T-helper 17 cell (primary cell): Measurements from ENCODE around the gene UCK1. TPM values are rescaled to one million over a fixed set of nuclear protein-coding genes. Genes with fewer than 3 reads are reported as not detected.

Experiments
- ATAC-seq: fragments of 150-1000 bp; cut with Tn5 transposase; 2 replicates; pipeline ENCODE4 v1.10.0; 2021; ENCODE audit warnings: mild to moderate bottlenecking, moderate library complexity
- DNase-seq, 3 donors: peaks; one replicate each; pipeline versions ENCODE4 v3.0.0 to v3.0.0-alpha.2; 2020 to 2021
- H3K9me3 ChIP-seq: one replicate; pipeline ENCODE4 v1.7.0; 2013; ENCODE audit warnings: low read length, mild to moderate bottlenecking; ENCODE audit not compliant: control insufficient read depth, poor library complexity, severe bottlenecking
- H3K27ac Mint-ChIP-seq: one replicate; pipeline ENCODE4 v1.8.0; 2022; ENCODE audit warnings: mild to moderate bottlenecking, moderate library complexity, mixed read lengths
- H3K27me3 Mint-ChIP-seq: one replicate; pipeline ENCODE4 v1.8.0; 2022; ENCODE audit warnings: mixed read lengths
- H3K36me3 Mint-ChIP-seq: one replicate; pipeline ENCODE4 v1.8.0; 2022; ENCODE audit warnings: low read depth, mixed read lengths
- H3K4me1 Mint-ChIP-seq: one replicate; pipeline ENCODE4 v1.8.0; 2022; ENCODE audit warnings: mild to moderate bottlenecking, mixed read lengths
- H3K4me3 Mint-ChIP-seq: one replicate; pipeline ENCODE4 v1.8.0; 2022; ENCODE audit warnings: mild to moderate bottlenecking, moderate library complexity, mixed read lengths
- total RNA-seq, 4 donors: library from RNA in 2 of 4; stranded (reverse) in 2 of 4; gene quantifications; one replicate each; pipeline ENCODE4 v1.2.3 and lab custom pipeline; 2022 to 2026

Gene UCK1
- total RNA-seq, 2 donors from 2014 or later = 16.6 to 21.4 TPM

DNA sequence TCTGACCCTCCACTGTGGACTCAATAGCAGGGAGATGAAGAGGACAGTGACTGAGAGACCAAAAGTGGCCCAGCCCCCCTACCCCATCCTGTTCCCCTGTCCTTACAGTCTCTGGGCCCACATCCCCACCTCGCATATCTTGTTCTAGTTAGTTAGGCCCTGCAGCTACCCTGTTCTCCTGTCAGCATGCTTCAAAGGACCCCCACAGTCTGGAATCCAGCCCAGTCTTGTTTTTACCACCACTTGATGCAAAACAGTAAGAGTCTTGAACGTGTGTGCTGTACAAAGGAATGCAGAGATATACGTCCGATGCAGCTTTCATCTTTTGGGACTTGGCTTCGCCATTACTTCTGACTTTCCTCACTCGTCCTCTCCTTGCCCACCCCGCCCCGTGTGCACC lies 40.5 kb downstream of the UCK1 start:
- ATAC-seq (no peak), DNase-seq (no peak)
- H3K36me3 Mint-ChIP-seq = peaks cover 17% of the 10 kb centered on the region
- H3K27ac Mint-ChIP-seq = peak overlapping the region; percentile 71
- no peak overlapping the region for H3K4me3 Mint-ChIP-seq
- no peaks in the 10 kb centered on the region for H3K27me3 Mint-ChIP-seq
- H3K4me1 Mint-ChIP-seq = peaks cover 16% of the 10 kb centered on the region
- H3K9me3 ChIP-seq = no peaks in the 10 kb centered on the region

DNA sequence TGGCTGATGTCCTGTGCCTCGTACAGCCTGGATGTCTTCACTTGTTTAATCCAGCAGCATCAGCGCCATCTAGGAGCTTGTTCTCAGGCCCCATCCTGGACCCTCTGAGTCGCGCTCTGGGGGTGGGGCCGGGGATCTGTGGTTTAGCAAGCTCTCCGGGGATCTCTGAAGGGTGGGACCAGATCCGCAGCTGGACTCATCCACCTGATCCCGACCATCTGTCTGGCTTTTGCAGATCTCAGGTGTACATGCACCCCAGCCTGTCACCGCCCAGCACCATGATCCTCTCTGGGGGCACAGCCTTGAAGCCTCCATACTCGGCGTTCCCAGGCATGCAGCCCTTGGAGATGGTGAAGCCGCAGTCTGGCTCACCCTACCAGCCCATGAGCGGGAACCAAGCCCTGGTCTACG lies 43.4 kb downstream of the UCK1 start:
- no peak for ATAC-seq
- Mint-ChIP-seq H3K36me3 (peaks cover 14% of the 10 kb centered on the region), H3K27me3 (no peaks in the 10 kb centered on the region), H3K4me3 (no peak overlapping the region), H3K27ac (no peak overlapping the region), H3K4me1 (peaks cover 10% of the 10 kb centered on the region)
- no peak for DNase-seq
- no peaks in the 10 kb centered on the region for H3K9me3 ChIP-seq

DNA sequence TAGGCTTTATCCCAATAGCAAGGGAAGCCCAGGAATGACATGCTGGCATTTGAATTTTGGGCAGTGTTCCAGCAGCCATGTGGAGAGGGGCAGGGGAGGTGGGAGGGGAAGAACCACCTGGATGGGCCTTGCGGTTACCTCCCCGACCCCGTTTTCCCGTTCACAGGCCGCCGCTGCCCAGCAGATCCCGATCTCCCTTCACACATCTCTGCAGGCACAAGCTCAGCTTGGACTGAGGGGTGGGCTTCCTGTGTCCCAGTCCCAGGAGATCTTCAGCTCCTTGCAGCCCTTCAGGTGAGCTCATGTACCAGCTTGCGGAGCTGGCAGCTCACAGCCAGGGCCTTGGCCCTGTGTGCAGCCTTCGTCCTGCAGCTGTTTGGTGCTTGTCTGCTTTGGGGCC lies 44.1 kb downstream of the UCK1 start:
- no peaks in the 10 kb centered on the region for H3K9me3 ChIP-seq
- no peaks in the 10 kb centered on the region for H3K27me3 Mint-ChIP-seq
- H3K4me1 Mint-ChIP-seq = peaks cover 13% of the 10 kb centered on the region
- DNase-seq = no peak
- no peak overlapping the region for H3K4me3 Mint-ChIP-seq
- H3K27ac Mint-ChIP-seq = no peak overlapping the region
- H3K36me3 Mint-ChIP-seq = peaks cover 16% of the 10 kb centered on the region
- no peak for ATAC-seq

DNA sequence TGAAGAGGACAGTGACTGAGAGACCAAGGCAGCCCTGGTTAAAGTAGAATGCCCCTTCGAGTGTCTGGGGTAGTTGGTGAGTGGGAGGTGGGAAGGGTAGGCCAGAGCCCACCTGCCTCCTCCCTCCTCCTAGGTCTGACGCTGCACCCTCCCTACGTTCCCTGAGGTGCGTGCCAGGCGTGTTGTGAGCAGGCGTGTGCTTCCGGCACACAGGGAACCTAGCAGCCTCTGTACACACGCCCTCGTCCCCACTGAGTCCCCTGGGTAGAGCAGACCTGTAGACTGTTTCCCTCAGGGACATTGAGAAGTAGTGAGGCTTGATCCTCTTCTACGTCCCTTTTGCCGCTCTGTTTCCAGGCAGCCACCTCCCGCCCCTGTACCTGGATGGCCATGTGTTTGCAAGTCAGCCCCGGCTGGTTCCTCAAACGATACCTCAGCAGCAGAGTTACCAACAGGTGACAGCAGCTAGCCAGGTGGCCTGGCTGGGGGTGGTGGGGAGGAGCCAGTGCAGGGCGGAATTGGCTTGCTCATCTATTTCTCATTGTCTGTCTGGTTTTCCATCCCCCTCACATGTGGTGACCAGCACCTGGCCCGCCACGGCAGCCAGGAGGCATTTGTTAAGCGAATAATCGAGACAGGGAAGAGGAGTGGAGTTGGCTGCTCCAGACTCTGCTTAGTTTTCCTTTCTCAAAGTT lies 45.2 kb downstream of the UCK1 start:
- Mint-ChIP-seq H3K27ac (no peak overlapping the region), H3K36me3 (peaks cover 17% of the 10 kb centered on the region), H3K4me3 (no peak overlapping the region), H3K4me1 (peaks cover 13% of the 10 kb centered on the region), H3K27me3 (no peaks in the 10 kb centered on the region)
- DNase-seq (no peak), ATAC-seq (no peak)
- no peaks in the 10 kb centered on the region for H3K9me3 ChIP-seq

DNA sequence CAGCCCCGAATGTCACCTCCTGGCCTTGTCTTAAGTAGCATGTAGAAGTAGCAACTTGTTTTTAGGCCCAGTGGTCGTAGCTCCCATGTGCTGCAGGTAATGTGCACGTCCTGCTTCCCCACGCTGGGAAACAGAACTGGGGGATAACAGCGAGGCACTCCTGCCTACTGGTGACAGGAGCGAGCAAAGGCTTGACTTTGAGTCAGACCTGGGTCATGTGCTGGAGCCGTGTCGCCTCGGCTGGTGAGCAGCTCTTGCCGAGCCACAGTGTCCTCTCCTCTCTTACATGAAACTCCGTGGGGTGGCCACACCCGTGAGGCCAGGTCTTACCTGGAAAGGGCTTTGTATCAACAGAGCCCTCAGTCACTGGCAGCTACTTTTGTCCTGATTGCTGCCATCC lies 45.9 kb downstream of the UCK1 start:
- Mint-ChIP-seq H3K36me3 (peaks cover 15% of the 10 kb centered on the region), H3K4me1 (peaks cover 13% of the 10 kb centered on the region), H3K27ac (no peak overlapping the region), H3K4me3 (no peak overlapping the region), H3K27me3 (no peaks in the 10 kb centered on the region)
- H3K9me3 ChIP-seq = no peaks in the 10 kb centered on the region
- DNase-seq (no peak), ATAC-seq (no peak)

DNA sequence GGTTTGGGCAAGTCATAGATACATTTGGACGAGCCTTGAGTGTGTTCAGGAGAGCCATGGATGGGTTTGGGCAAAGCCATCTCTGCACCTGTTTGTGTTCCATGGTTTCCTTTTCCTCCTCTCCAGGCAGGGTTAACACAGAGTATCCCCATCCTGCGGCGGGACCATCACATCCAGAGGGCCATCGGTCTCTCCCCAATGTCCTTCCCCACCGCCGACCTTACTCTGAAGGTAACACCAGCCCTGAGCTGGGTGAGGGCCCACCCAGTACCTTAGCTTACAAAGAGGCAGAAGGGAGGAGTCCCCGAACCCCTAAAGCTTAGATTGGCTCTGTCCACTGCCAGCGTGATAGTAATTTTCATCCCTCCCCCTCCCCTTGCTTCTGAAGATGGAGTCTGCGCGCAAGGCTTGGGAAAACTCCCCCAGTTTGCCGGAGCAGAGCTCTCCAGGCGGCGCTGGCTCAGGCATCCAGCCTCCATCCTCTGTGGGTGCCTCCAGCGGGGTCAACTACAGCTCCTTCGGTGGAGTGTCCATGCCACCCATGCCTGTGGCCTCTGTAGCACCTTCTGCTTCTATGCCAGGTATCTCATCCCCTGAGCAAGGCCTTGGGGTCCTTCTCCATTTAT lies 46.4 kb downstream of the UCK1 start:
- no peaks in the 10 kb centered on the region for H3K9me3 ChIP-seq
- Mint-ChIP-seq H3K27me3 (no peaks in the 10 kb centered on the region), H3K4me3 (no peak overlapping the region), H3K27ac (no peak overlapping the region), H3K36me3 (peaks cover 12% of the 10 kb centered on the region), H3K4me1 (peaks cover 8% of the 10 kb centered on the region)
- DNase-seq (no peak), ATAC-seq (no peak)

DNA sequence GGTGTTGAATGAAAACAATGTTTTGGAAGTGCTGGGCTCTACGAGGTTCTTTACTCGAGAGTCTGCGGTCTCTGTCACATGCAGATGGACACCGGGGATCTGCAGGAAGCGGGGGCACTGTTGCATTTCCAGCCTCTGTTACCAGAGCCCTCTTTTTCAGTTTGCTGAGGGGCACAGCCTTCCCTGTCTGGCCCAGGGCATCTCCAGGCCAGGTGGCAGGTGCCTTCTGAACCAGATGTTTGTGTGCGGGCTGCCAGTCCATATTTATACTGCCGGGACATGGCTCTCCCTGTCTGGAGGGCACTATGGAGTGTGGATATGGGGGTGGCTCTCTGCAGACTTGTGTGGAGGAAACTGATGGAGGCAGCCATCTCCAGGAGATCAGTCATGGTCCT lies 47.0 kb downstream of the UCK1 start:
- H3K4me3 Mint-ChIP-seq = no peak overlapping the region
- H3K4me1 Mint-ChIP-seq = peaks cover 8% of the 10 kb centered on the region
- no peak for DNase-seq
- H3K27me3 Mint-ChIP-seq = no peaks in the 10 kb centered on the region
- ATAC-seq = no peak
- H3K27ac Mint-ChIP-seq = no peak overlapping the region
- peaks cover 9% of the 10 kb centered on the region for H3K36me3 Mint-ChIP-seq
- no peaks in the 10 kb centered on the region for H3K9me3 ChIP-seq

DNA sequence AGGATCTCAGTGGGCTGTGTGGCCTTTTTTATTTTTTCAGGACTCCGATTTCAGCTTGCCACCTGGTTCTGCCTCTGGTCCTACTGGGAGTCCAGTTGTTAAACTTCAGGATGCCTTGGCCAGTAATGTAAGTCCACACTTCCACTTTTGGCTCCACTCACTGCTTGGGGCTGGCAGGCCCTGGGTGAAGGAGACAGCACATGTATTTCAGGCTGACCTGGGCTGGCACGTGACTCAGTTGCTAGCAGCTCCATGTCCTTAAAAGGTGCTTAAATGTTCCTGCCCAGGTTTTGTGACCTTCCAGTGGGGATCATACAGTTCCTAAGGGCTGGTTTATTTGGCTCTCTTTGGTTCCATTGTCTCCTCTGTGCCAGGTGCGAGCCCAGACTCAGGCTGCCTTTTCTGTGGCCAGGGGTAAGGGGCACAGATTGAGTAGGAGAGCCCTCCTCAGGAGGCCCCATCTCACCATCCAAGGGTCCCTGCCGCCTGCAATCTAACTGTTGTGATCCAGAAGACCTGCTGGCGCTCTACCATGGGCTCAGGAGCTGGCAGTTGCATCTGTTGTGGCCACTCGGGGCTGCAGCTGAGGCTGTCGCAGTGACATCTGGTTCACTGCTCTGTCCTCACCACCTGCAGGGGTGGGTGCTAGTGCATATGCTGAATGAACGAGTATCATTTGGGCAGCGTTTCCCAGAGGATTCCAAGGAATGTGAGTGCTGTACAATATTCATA lies 47.6 kb downstream of the UCK1 start:
- no peaks in the 10 kb centered on the region for H3K9me3 ChIP-seq
- Mint-ChIP-seq H3K27me3 (no peaks in the 10 kb centered on the region), H3K4me1 (peaks cover 3% of the 10 kb centered on the region), H3K4me3 (no peak overlapping the region), H3K36me3 (peaks cover 6% of the 10 kb centered on the region), H3K27ac (peak overlapping the region; percentile 72)
- ATAC-seq = no peak
- DNase-seq = no peak

DNA sequence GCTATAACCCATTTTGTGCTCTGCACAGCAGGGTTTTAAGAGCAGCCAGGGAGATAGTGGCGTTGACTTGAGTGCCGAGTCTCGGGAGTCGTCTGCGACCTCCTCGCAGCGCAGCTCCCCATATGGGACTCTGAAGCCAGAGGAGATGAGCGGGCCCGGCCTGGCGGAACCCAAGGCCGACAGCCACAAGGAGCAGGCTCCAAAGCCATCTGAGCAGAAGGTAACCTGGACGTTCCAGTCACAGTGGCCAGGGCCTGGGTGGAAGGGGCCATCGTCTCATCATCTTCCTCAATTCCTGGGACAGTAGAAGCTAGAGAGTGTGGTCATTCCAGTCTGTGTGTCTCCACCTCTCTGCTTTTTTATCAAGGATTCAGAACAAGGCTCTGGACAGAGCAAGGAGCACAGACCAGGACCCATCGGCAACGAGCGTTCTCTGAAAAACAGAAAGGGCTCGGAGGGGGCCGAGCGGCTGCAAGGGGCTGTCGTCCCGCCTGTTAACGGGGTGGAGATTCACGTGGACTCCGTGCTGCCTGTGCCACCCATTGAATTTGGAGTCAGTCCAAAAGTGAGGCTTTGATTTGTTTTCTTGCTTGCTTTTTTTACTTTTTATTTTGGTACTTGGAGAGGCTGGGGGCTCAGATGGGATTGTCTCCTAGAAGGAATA lies 48.6 kb downstream of the UCK1 start:
- H3K27me3 Mint-ChIP-seq = no peaks in the 10 kb centered on the region
- no peaks in the 10 kb centered on the region for H3K9me3 ChIP-seq
- DNase-seq (no peak), ATAC-seq (no peak)
- peak overlapping the region; percentile 72 for H3K27ac Mint-ChIP-seq
- H3K4me3 Mint-ChIP-seq = peak overlapping the region; percentile 56
- peaks cover 5% of the 10 kb centered on the region for H3K4me1 Mint-ChIP-seq
- peaks cover 5% of the 10 kb centered on the region for H3K36me3 Mint-ChIP-seq

DNA sequence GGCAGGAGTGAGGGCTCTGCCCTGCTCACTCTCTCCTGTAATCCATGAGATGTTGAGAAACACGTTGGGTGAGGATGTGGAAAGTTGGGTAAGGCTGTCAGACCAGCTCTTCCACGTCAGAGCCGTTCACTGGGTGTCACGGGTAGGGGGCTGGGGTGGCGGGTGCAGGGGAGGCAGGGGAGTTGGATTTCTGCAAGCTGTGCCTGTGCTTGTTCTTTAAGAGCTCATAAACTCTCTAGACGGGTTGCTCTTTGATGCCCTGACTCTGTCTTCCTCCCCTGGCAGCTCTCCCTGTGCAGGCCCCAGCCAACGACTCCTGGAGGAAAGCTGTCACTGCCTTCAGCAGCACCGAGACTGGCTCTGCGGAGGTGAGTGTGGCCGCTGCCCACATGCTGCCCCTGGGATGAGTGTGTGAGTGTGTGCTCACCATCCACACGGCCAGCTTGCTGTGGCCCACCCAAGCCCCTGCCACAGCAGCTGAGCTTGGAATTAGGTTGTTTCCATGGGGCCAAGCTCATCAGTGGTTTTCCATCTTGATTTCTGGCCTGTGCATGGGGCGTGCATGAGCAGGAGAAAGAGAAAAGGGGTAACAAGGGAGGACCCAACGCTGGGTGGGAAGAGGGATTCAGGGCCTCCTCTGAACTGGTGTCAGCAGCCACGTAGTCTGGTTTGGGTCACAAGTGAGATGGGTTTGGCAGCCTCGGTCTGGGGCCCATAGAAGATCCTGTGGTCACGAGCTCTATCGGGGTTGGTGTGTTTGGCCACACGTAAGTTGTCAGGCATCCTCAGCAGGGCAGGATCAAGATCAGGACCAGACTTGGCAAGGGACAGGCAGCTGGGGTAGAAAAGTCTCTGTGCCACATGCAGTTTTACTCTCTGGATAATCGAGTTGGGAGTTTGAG lies 49.4 kb downstream of the UCK1 start:
- H3K9me3 ChIP-seq = no peaks in the 10 kb centered on the region
- Mint-ChIP-seq H3K27me3 (no peaks in the 10 kb centered on the region), H3K4me1 (peaks cover 5% of the 10 kb centered on the region), H3K4me3 (peak overlapping the region; percentile 56), H3K27ac (no peak overlapping the region), H3K36me3 (peaks cover 3% of the 10 kb centered on the region)
- ATAC-seq (no peak), DNase-seq (no peak)

DNA sequence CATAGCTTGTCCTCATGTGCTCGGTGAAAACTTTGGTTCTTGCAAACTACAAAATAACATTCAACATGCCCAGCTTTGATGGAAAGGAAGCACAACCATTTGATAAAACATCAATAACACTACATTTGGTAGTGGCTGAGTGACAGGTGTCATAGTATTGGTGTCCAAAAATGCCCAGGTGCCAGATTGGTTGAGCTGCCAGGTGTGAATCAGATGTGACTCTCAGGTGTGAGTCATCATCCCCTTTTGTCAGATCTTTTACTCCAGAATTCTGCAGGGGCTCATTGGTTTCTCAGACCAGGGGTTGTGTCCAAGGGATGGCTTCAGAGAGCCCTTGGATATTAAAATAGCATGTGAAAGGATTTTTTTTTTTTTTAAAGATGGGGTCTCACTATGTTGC lies 50.8 kb downstream of the UCK1 start:
- ATAC-seq = no peak
- no peak for DNase-seq
- Mint-ChIP-seq H3K27ac (no peak overlapping the region), H3K27me3 (no peaks in the 10 kb centered on the region), H3K4me3 (no peak overlapping the region), H3K4me1 (peaks cover 5% of the 10 kb centered on the region), H3K36me3 (peaks cover 2% of the 10 kb centered on the region)
- no peaks in the 10 kb centered on the region for H3K9me3 ChIP-seq

DNA sequence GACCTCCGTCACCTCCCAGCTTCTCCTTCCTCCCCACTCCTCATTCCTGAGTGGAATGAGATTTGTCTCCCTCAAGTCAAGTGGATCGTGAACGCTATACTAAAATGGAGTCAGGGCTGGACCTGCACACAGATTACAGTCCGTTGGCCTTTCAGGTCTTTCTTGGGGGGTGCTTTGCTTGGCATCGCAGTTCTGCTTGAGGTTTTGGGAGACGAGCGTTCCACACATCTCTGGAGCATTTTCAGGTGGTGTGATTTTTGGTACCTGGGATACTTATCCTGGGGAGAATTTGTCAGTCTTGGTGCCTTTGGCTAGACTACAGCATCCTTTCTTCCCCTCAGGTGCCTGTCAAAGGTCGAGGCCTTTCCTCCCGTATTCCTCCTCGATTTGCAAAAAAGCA lies 52.2 kb downstream of the UCK1 start:
- Mint-ChIP-seq H3K4me1 (peaks cover 5% of the 10 kb centered on the region), H3K4me3 (peak overlapping the region; percentile 33), H3K27ac (no peak overlapping the region), H3K27me3 (no peaks in the 10 kb centered on the region), H3K36me3 (peaks cover 7% of the 10 kb centered on the region)
- no peaks in the 10 kb centered on the region for H3K9me3 ChIP-seq
- ATAC-seq (no peak), DNase-seq (no peak)
